ENCODE measurements around the gene FHIT.

FHIT gene

DNA sequence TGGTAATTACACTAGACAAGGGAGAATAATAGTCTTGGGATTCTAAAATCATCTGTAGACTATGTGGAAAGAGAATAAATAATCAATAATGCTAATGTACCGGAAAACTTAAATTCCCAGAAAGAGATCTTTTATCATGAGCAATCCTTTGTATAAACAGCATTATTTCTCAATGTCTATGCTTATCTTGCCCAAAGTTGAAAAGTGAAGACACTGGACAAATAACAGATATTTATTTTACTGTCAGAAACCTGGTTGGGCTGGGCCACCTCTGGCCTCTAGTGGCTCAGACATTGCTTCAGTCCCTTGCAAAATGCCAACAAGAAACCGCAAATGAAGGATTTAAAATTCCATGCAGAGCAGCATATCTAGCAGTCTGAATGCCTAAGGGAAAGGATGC is 409.9 kb downstream of the FHIT start:
- DNase-seq (ENCODE audit: low read depth in 2 of 2), result no peak

DNA sequence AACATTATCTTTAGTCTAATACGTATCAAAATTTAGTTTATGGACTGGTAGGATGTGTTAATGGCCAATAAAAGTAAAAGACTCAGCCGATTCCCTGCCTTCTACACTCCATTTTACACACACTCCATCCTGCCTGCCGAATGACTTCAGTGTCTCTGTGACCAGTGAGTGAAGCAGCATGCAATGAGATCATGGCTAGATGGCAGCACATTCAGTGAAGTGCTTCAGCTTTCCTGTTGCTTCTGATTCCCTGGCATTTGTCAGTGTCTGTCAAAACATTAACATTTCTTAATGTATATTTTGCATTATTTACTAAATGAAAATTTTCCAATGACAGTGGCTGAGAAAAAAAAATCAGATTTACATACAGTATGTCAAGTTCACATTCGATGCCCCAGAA is 412.0 kb downstream of the FHIT start:
- DNase-seq (ENCODE audit: low read depth in 2 of 2), result no peak

DNA sequence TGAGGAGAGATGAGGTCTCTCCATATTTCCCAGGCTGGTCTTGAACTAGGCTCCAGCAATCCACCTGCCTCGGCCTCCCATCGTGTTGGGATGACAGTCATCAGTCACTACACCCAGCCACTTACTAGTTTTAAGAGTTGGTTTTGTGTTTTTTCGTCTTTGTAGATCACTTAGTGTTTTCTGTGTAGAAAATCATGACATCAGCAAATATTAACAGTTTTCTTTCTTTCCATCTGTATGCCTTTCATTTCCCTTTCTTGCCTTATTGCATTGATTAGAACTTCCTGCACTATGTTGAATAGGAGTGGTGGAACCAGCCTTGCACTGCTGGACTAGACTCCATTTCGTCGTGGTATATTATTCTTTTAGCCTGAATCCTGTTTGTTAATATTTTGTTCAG is 415.5 kb downstream of the FHIT start:
- DNase-seq (ENCODE audit: low read depth in 2 of 2), result no peak

DNA sequence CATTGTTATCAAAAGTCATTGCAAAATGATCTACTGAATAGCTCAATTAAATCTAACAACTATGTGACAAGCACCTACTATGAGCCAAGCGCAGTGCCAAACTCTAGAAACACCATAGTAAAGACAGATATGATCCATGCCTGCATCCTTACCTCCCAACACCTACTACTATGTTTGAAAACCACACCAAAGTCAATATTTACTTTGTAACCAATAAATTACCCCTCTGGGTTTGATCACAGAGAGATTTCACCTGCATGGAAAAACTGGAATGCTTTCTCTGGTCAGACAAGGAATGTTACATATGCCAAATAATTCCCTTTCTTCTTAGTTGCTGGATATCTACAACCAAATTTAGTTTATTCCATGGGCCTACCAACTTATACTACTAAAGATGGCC is 422.2 kb downstream of the FHIT start:
- no peak for DNase-seq (ENCODE audit: low read depth in 2 of 2)

DNA sequence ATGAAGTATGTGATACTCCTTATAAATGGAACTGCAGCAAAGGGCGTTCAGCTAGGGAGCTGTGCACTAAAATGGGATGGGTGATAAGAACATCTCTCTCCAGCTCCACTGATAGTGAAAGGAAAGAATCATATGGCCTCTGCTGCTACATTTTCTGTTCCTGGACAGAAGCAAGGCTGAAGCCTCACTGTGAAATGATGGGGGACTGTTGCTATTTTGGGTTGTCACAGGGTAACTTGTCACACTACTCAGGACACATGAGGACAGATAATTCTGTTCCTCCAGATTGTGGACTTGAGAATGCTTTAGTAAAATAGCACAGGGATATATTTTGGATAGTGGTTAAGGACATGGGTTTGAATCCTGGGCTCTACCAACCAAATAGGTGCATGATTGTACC is 423.6 kb downstream of the FHIT start:
- no peak for DNase-seq (ENCODE audit: low read depth in 2 of 2)

DNA sequence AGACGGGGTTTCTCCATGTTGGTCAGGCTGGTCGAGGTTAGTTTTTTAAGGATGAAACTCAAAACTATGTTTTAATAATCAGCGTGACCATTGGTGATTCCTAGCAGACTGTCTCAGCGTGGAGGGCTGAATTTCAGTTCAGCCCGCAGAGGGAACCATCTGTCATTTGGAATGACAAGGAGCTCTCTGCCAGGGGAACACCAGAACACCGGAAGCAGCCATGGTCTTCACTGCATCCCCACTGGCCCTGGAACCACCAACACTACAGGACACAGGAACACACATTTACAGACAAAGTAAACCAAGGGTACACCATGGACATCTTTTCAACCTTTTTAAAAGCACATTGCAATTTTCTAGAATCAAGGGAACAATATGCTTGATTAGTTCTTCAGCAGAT is 424.7 kb downstream of the FHIT start:
- DNase-seq (ENCODE audit: low read depth in 2 of 2), result no peak

DNA sequence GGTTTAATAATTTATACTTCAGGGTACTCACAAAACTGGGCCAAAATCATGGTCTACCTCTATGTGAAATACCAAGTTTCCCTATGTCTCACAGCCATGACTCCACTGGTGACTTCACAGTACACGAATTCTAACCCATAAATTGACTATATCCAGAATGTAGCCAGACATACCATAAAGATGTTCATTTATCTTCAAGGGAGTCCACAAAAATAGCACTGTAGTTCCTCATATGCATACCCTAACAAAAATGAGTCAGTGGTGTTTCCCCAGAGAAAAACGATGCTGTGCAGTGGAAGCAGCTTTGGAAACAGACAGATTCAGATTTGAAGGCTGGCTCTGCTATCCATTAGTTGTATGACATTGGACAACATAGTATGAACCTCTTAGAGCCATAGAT is 438.8 kb downstream of the FHIT start:
- DNase-seq (ENCODE audit: low read depth in 2 of 2), result no peak

DNA sequence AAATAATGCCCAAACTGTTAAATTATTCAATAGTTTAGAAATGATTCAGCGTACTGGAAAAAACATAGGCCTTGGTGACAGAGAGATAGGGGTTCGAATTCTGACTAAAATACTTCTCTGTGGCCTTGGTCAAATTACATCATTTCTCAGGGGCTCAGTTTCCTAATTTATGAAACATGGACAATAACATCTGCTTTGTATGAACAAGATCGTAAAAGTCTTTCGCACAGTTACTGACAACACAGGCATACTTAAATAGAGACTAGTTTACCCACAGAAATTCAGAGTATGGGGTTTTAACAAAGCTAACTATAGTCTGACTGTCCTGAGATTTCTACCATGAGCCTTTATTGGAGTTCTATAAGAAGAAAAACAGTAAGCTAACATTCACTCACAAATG is 440.4 kb downstream of the FHIT start:
- DNase-seq (ENCODE audit: low read depth in 2 of 2), result no peak

DNA sequence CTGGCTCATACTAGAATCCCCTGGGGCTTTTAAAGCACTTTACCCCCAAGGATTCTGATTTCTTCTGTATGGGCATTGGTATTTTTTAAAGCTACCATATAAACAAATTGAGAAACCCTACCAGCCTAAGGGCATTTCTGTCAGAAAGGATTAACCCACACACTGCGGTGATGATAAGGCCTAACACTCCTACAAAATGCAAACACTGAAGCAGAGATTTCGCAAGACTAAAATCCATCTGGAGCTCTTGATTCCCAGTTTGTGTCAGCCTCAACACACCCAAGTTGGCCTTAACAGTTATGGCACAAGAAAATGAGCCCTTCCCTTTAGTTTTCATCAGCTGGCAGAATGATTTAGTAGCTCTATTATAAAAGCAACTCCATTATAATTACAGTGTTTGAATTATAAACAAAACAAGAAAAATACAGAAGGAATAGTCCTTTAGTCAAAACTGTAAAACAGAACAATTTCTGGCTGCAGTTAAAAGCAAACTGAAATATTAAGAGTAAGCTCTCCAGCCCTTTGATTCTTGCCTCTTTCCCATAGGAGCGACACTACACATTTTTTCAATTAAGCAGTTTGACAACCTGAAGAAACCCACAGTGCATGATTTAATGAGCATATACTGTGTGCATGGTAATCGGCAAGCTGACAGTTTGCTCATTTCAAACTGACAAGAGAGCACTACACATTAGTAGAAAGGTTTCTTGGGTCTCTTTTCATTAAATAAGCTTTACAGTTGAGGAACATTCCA is 441.2 kb downstream of the FHIT start:
- no peak for DNase-seq (ENCODE audit: low read depth in 2 of 2)

DNA sequence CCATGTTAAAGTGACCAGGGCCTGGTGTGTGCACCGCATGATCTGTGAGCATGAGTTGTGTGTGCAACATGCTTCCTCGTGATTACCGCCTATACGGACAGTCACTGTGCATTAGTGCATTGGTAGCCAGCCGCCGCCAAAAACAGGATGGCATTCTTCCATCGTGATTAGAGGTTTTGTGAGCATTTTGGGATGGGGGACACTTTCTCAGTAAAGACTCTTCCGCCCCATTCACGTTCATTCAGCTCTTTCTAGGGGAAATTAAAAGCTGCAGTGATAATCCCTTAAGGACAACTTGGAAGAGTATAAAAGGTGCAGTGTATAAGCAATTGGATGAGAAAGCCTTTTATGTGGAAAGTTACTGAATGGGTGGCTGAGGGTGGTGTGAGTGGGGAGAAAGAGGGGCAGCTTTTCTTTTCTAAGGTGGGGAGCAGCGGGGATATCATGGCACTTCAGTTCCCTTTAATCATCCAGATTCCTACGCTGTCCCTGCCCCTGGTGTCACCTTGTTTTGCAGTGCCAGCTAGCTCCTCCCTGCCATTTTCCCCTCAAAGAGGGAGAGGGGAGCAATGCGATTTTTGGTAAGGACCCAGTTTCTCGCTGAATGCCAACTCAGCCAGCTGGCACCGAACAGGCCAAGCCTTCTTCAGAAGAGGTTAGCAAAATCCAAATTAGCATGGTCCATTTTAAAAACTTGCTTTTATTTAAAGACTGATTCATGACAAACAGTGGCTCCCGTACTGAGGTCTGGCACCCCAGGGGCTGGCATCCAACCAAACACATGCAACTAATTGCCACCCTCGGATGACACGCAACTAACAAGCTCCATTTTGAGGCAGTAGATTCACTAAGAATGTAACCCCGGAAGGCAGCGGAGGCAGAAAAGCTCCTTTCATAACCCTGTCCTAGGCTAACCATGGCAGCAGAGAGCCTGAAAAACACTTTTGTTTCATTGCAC is 447.8 kb downstream of the FHIT start:
- no peak for DNase-seq (ENCODE audit: low read depth in 2 of 2)

DNA sequence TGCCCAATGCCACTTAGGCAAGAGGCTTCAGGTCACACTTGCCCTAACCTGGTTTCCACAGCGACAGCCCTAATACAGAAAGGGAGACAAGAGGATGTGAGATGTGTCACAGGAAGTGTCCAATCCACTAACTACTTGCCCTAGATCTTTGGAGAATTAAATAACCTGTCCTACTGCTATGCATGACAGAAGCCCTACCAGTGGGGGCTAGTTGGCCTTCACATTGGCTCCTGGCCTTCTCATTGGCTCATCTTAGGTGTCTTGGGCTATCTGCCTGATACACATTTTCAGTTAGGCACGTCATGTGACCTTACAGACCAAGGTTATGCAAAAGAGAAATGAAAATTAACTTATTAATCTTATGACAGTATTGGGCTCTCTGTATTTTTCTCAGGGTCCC is 449.9 kb downstream of the FHIT start:
- DNase-seq (ENCODE audit: low read depth in 2 of 2), result no peak

DNA sequence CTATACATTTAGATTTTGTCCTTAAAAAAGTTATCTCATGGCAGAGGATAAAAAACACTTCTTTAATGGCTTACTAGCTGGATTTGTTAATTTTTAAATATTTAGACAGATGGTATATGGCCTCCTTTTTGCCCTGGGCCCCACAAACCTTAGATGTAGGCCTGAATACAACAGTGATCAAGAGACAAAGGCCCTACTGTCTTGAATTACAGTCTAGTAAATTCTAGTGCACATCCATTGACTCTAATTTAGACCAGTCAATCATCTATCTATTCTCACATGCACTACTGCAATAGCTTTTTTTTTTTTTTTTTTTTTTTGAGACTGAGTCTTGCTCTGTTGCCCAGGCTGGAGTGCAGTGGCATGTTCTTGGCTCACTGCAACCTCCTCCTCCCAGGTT is 452.8 kb downstream of the FHIT start:
- DNase-seq (ENCODE audit: low read depth in 2 of 2), result no peak

DNA sequence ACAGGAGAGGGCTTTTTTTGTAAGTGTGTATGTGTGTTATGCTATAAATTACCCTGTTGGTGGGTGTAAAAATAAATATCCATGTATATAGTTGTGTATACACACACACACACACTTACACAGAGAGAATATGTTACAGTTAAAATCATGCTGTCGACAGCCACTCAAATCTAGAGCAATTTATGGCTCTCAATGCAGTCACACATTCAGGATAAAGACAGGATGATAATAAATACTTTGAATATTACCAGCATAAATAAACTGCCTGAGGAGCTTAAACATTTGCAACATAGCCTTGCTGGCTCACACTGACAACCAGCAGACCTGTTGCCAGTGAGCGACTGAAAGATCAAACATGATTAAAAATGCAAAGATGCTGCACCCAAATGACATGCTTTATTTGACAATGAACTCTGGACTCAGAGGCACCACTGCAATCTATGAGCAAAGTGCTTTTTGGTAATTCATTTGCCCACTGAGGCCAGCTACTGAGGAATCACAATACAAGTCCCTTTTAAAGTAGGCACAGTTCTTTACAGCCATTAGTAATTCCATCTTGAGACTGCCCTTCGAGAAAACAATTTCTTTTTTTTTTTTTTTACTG is 458.9 kb downstream of the FHIT start:
- no peak for DNase-seq (ENCODE audit: low read depth in 2 of 2)

DNA sequence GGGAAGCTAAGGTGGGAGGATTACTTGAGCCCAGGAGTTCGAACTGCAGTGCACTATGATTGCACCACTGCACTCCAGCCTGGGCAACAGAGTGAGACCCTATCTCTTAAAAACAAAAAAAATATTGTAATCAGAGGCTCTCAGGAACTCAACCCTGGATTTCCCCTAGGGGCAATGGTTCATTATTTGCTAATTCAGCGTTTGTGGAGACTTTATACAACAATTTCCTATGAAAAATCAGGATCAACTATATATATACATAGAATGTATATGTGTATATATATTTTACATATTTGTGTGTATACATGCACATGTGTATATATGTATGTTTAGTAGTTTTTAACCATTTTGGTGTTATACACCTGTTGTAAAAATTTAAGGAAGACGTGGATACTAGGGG is 463.1 kb downstream of the FHIT start:
- no peak for DNase-seq (ENCODE audit: low read depth in 2 of 2)

DNA sequence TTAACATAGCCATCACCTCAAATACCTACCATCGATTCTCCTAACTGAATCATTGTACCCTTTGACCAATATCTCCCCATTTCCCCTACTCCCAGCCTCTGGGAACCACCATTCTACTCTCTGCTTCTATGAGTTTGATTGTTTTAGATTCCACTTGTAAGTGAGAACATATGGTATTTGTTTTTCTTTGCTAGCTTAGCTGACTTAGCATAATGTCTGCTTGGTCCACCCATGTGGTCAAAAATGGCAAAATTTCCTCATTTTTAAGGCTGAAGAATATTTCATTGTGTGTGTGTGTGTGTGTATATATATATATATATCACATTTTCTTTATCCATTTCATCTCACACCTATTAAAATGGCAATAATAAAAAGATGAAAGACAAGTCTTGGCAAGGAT is 469.3 kb downstream of the FHIT start:
- no peak for DNase-seq (ENCODE audit: low read depth in 2 of 2)

DNA sequence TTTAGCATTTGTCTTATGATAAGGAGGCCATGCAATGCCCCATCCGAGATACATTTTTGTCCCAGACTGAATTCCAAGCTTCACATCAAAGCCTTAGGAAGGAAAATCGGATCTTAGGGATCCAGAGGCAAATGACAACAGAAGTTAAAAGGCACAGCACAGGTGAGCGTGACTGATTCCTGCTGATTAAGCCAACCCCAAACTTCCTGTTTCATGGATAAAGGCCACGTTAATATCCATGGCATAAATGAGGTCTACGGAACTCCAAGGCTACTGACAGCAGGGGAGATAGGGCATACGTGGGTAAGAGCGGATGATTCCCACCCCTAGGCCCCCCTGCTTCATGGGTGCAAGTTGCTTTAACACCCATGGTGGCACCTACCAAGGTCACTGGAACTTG is 471.6 kb downstream of the FHIT start:
- DNase-seq (ENCODE audit: low read depth in 2 of 2), result no peak

DNA sequence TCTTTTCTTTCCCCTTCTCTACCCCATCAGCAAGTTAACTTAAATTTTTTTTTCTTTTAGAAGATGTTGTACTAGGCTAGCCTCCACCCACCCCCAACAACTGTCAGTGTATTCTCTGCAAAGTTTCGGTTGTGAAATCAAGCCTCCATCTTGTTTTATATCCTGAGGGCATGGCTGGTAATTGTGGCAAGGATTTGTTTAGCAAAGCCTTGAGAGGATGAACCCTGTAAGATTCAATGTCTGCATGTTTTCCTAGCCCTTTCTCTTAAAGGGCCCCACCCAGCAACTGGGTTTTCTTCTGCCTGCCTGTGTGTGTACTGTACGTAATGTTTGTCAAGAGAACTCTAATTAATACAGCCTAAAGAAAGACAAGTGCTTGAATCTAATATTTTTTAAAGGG is 475.3 kb downstream of the FHIT start:
- DNase-seq (ENCODE audit: low read depth in 2 of 2), result no peak

DNA sequence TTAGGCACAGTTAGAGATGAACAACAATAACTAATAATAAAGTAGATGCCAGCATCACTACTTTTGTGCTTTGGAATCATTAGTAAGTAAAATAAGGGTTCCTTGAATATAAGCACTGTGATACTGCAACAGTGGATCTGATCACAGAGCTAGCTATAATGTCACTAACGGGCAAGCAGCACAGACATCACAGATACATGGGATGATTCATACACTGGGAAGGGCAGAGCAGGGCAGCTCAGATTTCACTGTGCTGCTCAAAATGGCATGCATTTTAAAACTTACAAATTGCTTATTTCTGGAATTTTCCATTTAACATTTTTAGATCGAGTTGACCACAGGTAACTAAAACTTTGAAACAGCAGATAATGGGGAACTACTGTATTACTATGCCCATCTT is 476.6 kb downstream of the FHIT start:
- no peak for DNase-seq (ENCODE audit: low read depth in 2 of 2)

DNA sequence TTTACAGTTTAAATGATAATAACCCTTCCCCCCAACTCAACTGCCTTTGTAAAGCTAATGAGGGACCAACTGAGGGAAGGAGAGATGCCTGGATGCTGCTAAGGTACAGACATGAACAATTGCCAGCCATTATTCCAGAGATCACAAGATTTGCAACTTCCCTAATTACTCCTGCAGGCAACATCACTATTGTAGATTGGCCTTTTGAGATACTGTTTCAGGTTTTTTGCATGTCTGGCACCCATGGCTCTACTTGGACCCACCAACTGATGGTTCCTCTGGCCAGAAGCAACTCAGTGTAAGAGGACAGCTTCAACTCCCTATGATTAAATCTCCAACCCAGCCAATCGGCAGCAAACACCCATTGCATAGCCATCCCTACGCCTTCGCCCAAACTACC is 478.7 kb downstream of the FHIT start:
- DNase-seq (ENCODE audit: low read depth in 2 of 2), result no peak

DNA sequence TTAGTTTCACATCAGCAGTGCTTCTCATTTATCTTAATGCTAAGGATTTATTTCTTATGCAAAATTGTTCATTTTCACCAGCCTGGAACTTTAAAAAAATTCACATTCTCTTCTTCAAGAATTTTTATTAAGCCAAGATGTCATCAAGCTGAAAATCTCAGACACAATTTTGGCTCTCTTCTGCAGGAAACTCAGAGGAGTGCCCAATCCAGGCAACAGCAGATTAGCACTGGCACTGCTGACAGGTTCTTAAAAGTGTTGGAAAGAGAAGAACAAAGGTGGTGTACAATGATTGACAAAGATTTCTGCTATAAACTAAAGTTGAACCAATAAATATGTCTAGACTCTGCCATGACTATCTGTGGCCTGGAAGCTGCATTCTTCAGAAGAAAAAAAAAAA is 479.5 kb downstream of the FHIT start:
- no peak for DNase-seq (ENCODE audit: low read depth in 2 of 2)

DNA sequence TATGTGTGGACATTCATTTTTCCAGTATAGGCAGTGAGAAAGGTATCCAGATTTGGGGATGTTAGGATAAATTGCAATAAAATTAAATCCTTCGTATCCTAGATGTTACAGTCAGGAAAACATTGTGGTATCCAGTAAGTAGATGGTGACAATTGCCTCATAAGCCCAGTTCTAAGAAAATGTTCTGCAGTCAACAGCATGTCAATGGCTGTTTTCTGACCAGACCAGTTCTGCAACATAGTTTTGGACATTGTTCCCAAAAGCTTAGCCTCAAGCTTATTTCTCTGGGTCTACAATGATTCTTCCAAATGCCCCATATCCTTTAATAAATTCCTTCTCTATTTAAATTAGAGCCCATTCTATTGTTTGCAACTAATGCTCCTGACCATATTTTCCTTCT is 480.7 kb downstream of the FHIT start:
- no peak for DNase-seq (ENCODE audit: low read depth in 2 of 2)

DNA sequence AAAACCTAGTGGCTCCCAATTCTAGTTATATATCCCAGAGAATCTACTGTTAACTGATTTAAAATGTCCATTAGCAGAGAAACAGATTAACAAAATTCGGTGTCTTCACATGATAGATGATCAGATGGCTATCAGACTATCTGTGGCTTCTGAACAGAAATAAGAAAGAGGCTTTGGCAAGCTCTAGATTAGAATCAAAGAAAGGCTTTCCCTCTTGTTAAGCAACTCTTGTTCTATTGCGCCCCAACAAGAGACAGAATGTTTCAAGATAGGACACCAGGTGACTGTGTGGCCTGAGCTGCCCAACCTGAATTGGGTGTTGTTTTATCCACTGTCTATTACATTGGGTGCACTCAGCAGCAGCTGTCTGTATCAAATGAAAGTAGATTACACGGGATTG is 483.7 kb downstream of the FHIT start:
- no peak for DNase-seq (ENCODE audit: low read depth in 2 of 2)

DNA sequence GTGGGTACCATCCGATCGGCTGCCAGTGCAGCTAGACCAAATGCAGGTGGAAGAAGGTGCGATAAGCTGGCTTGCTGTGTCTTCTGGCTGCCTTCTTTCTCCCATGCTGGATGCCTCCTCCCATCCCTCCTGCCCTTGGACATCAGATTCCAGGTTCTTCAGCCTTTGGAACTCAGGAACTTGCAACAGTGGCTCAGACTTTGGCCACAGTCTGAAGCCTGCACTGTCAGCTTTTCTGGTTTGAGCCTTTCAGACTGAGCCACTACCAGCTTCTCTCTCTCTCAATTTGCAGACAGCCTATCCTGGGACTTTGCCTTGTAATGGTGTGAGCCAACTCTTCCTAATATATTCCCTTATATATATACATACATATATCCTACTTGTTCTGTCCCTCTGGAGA is 485.5 kb downstream of the FHIT start:
- no peak for DNase-seq (ENCODE audit: low read depth in 2 of 2)

Data from stimulated activated CD8-positive, alpha-beta memory T cell treated with anti-CD3 and anti-CD28 coated beads, Interleukin-2, amount 100 ng/mL, for 1 hour (primary cell).